Activated naive CD4-positive, alpha-beta T cell treated with anti-CD3 and anti-CD28 coated beads, Interleukin-2, amount 50 U/mL, for 16 hours (primary cell): Measurements from ENCODE around the gene TFDP2.
"Not testable (repeated sequence)": the region's sequence is repeated elsewhere in the genome, so short reads cannot be mapped to it uniquely, and the experiment has no call there.

Source experiments
- DNase-seq: peaks from one replicate; pipeline ENCODE4 v3.0.0-alpha.2; 2020

The TFDP2 gene

GRCh38 chr3:141955175-141955574 lies 194.2 kb downstream of the TFDP2 start:
- DNase-seq = no peak

- DNase-seq = no peak
These were observed 196.7 kb downstream of the TFDP2 start for GRCh38 chr3:141952611-141953010.

- DNase-seq = no peak
These were observed 198.5 kb downstream of the TFDP2 start for GRCh38 chr3:141950572-141951493.

GRCh38 chr3:141949972-141950371 lies 199.4 kb downstream of the TFDP2 start:
- DNase-seq = no peak

GRCh38 chr3:141949399-141949798 lies 199.9 kb downstream of the TFDP2 start:
- no peak for DNase-seq

GRCh38 chr3:141945726-141946485 lies 203.4 kb downstream of the TFDP2 start:
- no peak for DNase-seq

- DNase-seq = no peak
These were observed 207.3 kb downstream of the TFDP2 start for GRCh38 chr3:141942006-141942405.

GRCh38 chr3:141941093-141941492 lies 208.3 kb downstream of the TFDP2 start:
- no peak for DNase-seq

GRCh38 chr3:141940194-141940776 lies 209.1 kb downstream of the TFDP2 start:
- DNase-seq = no peak

GRCh38 chr3:141939759-141940158 lies 209.6 kb downstream of the TFDP2 start:
- DNase-seq = no peak

GRCh38 chr3:141938011-141938500 lies 211.3 kb downstream of the TFDP2 start:
- no peak for DNase-seq

GRCh38 chr3:141934354-141934753 lies 215.0 kb downstream of the TFDP2 start:
- no peak for DNase-seq

- DNase-seq = no peak
These were observed 215.7 kb downstream of the TFDP2 start for GRCh38 chr3:141933421-141934300.

- no peak for DNase-seq
These were observed 218.5 kb downstream of the TFDP2 start for GRCh38 chr3:141930801-141931200.

- DNase-seq = no peak
These were observed 219.9 kb downstream of the TFDP2 start for GRCh38 chr3:141929341-141929995.

GRCh38 chr3:141928631-141929270 lies 220.6 kb downstream of the TFDP2 start:
- no peak for DNase-seq

GRCh38 chr3:141926929-141927328 lies 222.4 kb downstream of the TFDP2 start:
- DNase-seq = no peak

GRCh38 chr3:141925677-141926076 lies 223.7 kb downstream of the TFDP2 start:
- DNase-seq = not testable (repeated sequence)

- no peak for DNase-seq
These were observed 228.0 kb downstream of the TFDP2 start for GRCh38 chr3:141921316-141921715.

- no peak for DNase-seq
These were observed 228.6 kb downstream of the TFDP2 start for GRCh38 chr3:141920701-141921100.

GRCh38 chr3:141915766-141916165 lies 233.6 kb downstream of the TFDP2 start:
- DNase-seq = no peak
